Erythroblast (primary cell): ENCODE measurements around the gene IP6K3.

Experiments used
- GATA1 ChIP-seq: IDR thresholded peaks from 2 replicates; pipeline ENCODE4 v1.6.1; 2011; ENCODE audit warnings: low read depth, mild to moderate bottlenecking, control low read depth, low read length, moderate library complexity
- POLR2A ChIP-seq: IDR thresholded peaks from 2 replicates; pipeline ENCODE4 v1.6.1; 2011; ENCODE audit warnings: mild to moderate bottlenecking, low read length

DNA sequence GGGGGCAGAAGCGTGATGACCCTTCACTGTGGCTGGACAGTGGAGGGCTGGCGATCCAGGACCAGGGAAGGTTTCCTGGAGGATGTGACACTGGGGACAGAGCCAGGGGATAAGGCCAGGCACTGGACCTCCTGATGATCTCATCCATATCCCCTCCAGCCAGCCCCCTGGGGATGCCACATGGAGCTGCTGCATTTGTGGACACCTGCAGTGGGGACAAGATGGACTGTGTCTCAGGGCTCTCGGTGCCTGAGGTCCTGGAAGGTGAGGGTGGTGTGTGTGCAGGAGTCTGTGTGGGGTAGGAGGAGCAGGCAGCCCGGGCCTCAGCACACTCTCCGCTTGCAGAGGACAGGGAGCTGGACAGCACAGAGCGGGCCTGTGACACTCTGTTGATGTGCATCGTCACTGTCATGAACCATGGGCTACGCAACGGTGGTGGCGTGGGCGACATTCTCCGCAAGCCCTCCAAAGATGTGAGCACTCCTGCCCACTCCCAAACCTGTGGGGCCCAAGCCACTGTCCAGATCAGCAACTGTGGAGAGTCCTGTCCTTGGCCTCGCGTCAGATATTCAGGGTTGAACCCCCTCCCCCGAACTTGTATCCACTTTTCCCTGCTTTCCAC lies 55.1 kb downstream of the IP6K3 start:
- TF ChIP-seq POLR2A (no peak), GATA1 (no peak)
